ENCODE measurements around the gene FOXP1. TPM values are rescaled to one million over a fixed set of nuclear protein-coding genes. Genes with fewer than 3 reads are reported as not detected.

FOXP1 gene
- total and polyA plus RNA-seq, 2 of the 13 experiments (the other 11 are each of a cell fraction or from before 2014, with no cell fraction given): 40.4 to 59.0 TPM

DNA sequence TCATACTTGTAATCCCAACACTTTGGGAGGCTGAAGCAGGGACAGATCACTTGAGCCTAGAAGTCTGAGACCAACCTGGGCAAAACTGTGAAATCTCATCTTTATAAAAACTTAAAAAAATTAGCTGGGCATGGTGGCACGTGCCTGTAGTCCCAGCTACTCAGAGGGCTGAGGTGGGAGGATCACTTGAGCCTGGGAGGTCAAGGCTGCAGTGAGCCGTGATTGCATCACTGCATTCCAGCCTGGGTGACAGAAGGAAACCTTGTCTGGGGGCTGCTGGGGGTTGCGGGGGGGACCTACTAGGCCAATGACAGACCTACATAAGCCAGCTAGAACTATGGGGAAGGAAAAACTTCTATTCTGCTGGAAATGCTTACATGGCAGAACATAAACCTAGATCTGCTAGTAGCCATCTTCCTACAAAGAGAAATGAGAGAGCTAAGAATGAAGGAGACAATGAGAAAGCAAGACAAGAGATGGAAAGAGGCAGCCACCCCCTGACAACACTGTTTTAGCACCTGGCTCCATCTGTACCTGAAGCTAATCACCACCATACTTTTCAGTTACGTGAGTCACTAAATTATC is 23.9 kb downstream of the FOXP1 start (continued):
- TF ChIP-seq ZXDC (CRISPR knock-in tag; IDR thresholded peaks at IDR 0.05) (no peak), ZSCAN22 (CRISPR knock-in tag; IDR thresholded peaks at IDR 0.05) (no peak), U2AF1 (optimal IDR thresholded peaks at IDR 0.05; ENCODE audit: low read depth, low read length) (no peak), ATM (IDR thresholded peaks at IDR 0.05; ENCODE audit: borderline replicate concordance) (no peak), HDAC6 (IDR thresholded peaks at IDR 0.05; ENCODE audit: low read depth, low read length) (no peak), E2F1 (CRISPR knock-in tag; IDR thresholded peaks at IDR 0.05) (no peak), IKZF5 (CRISPR knock-in tag; IDR thresholded peaks at IDR 0.05) (no peak), FOXP4 (CRISPR knock-in tag; IDR thresholded peaks at IDR 0.05) (peak; percentile 48; the same call in 1 of the 2 replicates), ZNF800 (CRISPR knock-in tag; IDR thresholded peaks at IDR 0.05) (no peak), AGO2 (optimal IDR thresholded peaks at IDR 0.05; ENCODE audit: low read depth, low read length) (no peak), AKAP8 (CRISPR knock-in tag; IDR thresholded peaks at IDR 0.05) (no peak), SALL1 (CRISPR knock-in tag; IDR thresholded peaks at IDR 0.05) (peak; percentile 89), MZF1 (CRISPR knock-in tag; IDR thresholded peaks at IDR 0.05; ENCODE audit: borderline replicate concordance) (no peak)
- TF ChIP-seq, protein P1, sequence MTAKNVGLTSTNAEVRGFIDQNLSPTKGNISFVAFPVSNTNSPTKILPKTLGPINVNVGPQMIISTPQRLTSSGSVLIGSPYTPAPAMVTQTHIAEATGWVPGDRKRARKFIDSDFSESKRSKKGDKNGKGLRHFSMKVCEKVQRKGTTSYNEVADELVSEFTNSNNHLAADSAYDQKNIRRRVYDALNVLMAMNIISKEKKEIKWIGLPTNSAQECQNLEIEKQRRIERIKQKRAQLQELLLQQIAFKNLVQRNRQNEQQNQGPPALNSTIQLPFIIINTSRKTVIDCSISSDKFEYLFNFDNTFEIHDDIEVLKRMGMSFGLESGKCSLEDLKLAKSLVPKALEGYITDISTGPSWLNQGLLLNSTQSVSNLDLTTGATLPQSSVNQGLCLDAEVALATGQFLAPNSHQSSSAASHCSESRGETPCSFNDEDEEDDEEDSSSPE (CRISPR knock-in tag; IDR thresholded peaks at IDR 0.05): no peak
- TF ChIP-seq, protein P2, sequence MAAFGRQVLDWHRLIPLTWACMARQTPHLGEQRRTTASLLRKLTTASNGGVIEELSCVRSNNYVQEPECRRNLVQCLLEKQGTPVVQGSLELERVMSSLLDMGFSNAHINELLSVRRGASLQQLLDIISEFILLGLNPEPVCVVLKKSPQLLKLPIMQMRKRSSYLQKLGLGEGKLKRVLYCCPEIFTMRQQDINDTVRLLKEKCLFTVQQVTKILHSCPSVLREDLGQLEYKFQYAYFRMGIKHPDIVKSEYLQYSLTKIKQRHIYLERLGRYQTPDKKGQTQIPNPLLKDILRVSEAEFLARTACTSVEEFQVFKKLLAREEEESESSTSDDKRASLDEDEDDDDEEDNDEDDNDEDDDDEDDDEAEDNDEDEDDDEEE (CRISPR knock-in tag; IDR thresholded peaks at IDR 0.05): no peak
